Measurements from ENCODE around the gene REV3L.
"Not testable (repeated sequence)": the region's sequence is repeated elsewhere in the genome, so short reads cannot be mapped to it uniquely, and the experiment has no call there.

REV3L gene

DNA sequence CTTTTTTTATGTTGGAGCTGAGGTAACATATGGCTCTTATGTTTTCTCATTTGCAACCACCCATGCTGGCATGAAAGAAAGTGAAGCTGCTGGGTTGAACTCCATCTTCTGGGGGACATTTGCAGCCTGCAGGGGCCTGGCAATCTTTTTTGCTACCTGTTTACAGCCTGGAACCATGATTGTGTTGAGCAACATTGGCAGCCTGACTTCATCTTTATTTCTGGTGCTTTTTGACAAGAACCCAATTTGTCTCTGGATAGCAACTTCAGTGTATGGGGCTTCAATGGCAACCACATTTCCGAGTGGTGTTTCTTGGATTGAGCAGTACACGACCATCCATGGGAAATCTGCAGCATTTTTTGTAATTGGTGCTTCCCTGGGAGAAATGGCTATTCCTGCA, 216.7 kb downstream of the REV3L start:
- Histone ChIP-seq H3K4me1 (ENCODE audit: control insufficient read depth, insufficient read depth, low read length) (peaks cover 9% of the 10 kb centered on the region), H3K27me3 (ENCODE audit: control insufficient read depth, insufficient read depth, low read length) (no peaks in the 10 kb centered on the region), H3K4me3 (ENCODE audit: low read length) (no peak overlapping the region), H3K9me3 (replicated peaks; ENCODE audit: low read length) (no peaks in the 10 kb centered on the region), H3K4me2 (ENCODE audit: low read length) (no peak overlapping the region), H3K9ac (ENCODE audit: low read depth, low read length) (no peak overlapping the region), H3K36me3 (ENCODE audit: insufficient read depth, low read length) (peaks cover 36% of the 10 kb centered on the region)

DNA sequence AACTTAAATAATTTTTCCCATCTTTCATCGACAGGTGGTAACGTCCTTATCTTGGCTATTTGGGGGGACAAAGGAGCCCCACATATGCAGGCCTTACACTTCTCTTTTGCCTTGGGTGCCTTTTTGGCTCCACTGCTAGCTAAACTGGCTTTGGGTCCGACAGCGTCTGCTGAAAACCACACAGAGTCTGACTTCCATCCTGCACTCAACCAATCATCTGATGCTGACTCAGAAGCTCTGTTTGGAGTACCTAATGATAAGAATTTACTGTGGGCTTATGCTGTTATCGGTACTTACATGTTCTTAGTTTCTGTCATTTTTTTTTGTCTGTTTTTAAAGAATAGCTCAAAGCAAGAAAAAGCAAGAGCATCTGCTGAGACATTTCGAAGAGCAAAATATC, 217.2 kb downstream of the REV3L start:
- Histone ChIP-seq H3K27me3 (ENCODE audit: control insufficient read depth, insufficient read depth, low read length) (no peaks in the 10 kb centered on the region), H3K9ac (ENCODE audit: low read depth, low read length) (no peak overlapping the region), H3K4me3 (ENCODE audit: low read length) (no peak overlapping the region), H3K4me1 (ENCODE audit: control insufficient read depth, insufficient read depth, low read length) (peaks cover 12% of the 10 kb centered on the region), H3K4me2 (ENCODE audit: low read length) (no peak overlapping the region), H3K36me3 (ENCODE audit: insufficient read depth, low read length) (peaks cover 36% of the 10 kb centered on the region), H3K9me3 (replicated peaks; ENCODE audit: low read length) (no peaks in the 10 kb centered on the region)

DNA sequence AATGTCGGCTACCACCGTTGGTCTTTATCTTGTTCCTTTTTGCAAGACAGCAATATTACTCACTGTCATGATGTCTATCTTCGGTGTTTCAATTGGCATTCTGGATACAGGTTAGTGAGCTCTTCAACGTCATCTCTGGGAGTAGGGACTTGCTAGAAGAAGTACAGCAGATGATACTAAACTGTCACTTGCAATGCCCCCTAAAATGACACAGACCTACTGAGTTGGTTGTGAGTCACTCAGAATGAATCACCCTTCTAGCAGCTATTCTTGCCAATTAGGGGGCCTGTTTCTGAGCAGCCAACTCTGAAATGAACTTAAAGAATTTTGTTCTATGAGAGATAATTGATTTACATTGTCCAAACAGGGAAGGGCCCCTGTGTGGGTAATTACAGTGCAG, 219.2 kb downstream of the REV3L start:
- Histone ChIP-seq H3K4me1 (ENCODE audit: control insufficient read depth, insufficient read depth, low read length) (peaks cover 25% of the 10 kb centered on the region), H3K9me3 (replicated peaks; ENCODE audit: low read length) (no peaks in the 10 kb centered on the region), H3K4me3 (ENCODE audit: low read length) (peak overlapping the region; percentile 12), H3K4me2 (ENCODE audit: low read length) (peak overlapping the region; percentile 48), H3K36me3 (ENCODE audit: insufficient read depth, low read length) (peaks cover 30% of the 10 kb centered on the region), H3K9ac (ENCODE audit: low read depth, low read length) (no peak overlapping the region), H3K27me3 (ENCODE audit: control insufficient read depth, insufficient read depth, low read length) (no peaks in the 10 kb centered on the region)

DNA sequence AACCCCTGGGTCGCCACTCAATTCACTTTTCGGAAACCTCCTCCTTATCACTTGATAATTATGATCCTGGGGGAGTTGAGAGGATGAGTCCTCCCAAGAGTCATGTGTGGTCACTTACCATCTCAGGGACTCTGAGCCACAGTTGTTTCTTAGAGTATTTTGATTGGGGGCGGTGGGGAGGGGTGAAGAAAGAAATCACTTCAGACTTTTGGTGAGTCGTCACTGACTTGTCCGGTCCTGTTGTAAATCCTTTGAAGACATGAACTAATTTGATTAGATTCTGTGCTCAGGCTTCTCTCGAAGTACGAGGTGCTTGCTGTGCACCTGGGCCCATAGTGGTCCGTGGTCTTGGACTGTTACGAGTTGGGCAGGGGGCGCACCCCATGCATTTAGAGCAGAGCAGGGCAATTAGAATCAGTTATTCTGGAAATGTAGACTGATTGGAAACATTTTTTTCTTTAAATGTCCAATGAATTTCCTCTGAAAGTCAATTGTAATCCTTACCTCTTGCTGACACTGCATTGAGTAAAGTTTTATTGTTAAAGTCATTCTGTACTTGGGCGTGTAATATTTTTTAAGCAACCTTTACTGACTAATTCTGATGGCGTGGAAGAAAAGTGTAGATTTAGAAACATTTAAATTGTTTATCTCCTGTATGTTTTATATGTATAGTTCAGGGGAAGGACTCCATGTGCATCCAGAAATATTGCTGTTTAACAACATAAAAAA, 222.3 kb downstream of the REV3L start:
- Histone ChIP-seq H3K9me3 (replicated peaks; ENCODE audit: low read length) (no peaks in the 10 kb centered on the region), H3K9ac (ENCODE audit: low read depth, low read length) (peak overlapping the region; percentile 87), H3K4me1 (ENCODE audit: control insufficient read depth, insufficient read depth, low read length) (peaks cover 30% of the 10 kb centered on the region), H3K27me3 (ENCODE audit: control insufficient read depth, insufficient read depth, low read length) (no peaks in the 10 kb centered on the region), H3K4me2 (ENCODE audit: low read length) (peak overlapping the region; percentile 85), H3K4me3 (ENCODE audit: low read length) (peak overlapping the region; percentile 7), H3K36me3 (ENCODE audit: insufficient read depth, low read length) (peaks cover 1% of the 10 kb centered on the region)

DNA sequence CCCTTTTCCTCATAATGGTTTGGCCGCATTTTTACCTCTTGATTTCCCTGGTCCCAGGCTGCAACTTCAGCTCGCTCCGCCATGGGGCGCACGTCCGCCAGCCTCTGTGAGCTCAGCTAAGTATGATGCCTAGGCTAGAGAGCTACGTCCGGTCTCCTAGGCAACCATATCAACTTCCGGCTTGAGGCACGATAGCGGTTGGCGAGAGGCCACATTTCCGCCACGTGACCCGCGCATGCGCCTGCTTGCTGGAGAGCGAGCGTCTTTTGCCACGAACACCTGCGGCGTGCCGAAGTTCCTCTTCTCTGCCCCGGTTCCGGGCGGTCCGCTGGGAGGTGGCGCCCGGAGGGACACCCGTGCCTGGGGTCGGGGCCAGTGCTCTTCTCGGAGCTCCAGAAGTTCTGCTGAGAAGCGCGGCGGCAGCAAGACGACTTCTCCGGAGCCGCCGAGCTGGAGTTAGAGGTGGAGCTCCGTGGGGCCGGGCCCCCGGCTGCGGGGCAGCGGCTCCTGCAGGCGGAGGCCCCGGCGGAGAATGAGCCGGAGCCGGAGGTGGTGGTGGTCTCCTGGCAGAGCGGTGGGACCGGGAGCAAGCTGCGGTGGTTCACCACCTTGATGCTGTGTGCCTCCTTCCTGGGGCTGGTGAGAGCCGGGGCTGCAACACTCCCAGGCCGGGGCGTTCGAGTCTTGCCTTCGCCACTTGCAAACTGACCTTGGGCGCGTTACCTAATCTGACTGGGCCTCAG, 223.8 kb downstream of the REV3L start:
- Histone ChIP-seq H3K27me3 (ENCODE audit: control insufficient read depth, insufficient read depth, low read length) (no peaks in the 10 kb centered on the region), H3K9me3 (replicated peaks; ENCODE audit: low read length) (no peaks in the 10 kb centered on the region), H3K4me1 (ENCODE audit: control insufficient read depth, insufficient read depth, low read length) (peaks cover 29% of the 10 kb centered on the region), H3K36me3 (ENCODE audit: insufficient read depth, low read length) (no peaks in the 10 kb centered on the region), H3K9ac (ENCODE audit: low read depth, low read length) (peak overlapping the region; percentile 87), H3K4me3 (ENCODE audit: low read length) (peak overlapping the region; percentile 91), H3K4me2 (ENCODE audit: low read length) (peak overlapping the region; percentile 85)

DNA sequence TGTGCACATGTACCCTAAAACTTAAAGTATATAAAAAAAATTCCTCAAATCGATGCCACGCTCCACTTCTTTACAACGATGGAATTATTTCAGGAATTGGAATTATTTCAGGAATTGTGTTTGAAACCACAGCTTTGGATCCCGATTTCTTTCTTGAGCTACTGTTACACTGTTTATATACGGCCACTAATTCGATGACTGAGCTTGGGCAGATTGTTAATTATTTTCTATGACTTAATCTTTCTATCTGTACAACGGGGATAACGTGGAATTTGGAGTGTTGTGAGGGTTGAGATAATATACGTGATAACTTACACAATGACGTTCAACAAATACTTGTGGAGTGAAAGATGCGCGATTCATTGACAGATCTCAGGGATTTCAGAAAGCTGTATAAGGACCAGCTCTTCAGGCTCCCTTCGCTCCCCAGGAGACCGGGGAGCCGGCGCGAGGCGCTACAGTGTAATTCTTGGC, 224.4 kb downstream of the REV3L start:
- Histone ChIP-seq H3K9ac (ENCODE audit: low read depth, low read length) (peak overlapping the region; percentile 80), H3K4me3 (ENCODE audit: low read length) (peak overlapping the region; percentile 67), H3K27me3 (ENCODE audit: control insufficient read depth, insufficient read depth, low read length) (no peaks in the 10 kb centered on the region)

DNA sequence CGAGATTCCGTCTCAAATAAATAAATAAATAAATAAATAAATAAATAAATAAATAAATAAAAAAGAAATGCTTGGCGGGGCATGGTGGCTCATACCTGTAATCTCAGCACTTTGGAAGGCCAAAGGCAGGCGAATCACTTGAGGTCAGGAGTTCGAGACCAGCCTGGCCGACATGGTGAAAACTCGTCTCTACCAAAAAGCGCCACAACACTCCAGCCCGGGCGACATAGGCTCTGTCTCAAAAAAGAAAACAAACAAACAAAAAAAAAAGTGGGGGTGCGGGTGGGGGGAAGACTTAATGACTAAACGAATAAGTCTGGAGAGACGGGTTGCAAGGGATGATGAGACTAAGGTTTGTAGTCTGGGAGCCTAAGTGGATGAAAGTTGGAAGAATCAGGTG, 225.0 kb downstream of the REV3L start:
- H3K4me1 ChIP-seq (ENCODE audit: control insufficient read depth, insufficient read depth, low read length) = peaks cover 21% of the 10 kb centered on the region

More for the DNA sequence above, 224.4 kb downstream of the REV3L start:
- Histone ChIP-seq H3K4me1 (ENCODE audit: control insufficient read depth, insufficient read depth, low read length) (peaks cover 23% of the 10 kb centered on the region), H3K4me2 (ENCODE audit: low read length) (peak overlapping the region; percentile 85), H3K36me3 (ENCODE audit: insufficient read depth, low read length) (no peaks in the 10 kb centered on the region), H3K9me3 (replicated peaks; ENCODE audit: low read length) (no peaks in the 10 kb centered on the region)

DNA sequence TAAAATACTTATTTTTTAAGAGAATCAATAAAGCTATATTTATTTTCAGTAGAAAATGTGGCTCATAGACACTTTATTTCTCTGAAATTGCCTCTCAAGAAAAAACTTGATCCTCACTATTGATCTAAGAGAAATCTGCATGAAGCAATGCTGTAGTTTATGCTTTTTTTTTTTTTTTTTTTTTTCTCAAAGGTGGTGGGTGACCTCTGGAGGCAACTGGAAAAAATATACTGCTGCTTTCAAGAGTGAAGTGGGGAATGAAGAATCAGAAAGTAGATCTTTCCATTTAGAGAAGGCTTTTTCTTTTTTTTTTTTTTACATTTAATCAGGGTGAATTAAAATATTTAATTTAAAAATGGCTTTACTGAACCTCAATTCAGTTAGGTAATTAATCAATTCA, 226.4 kb downstream of the REV3L start:
- H3K4me2 ChIP-seq (ENCODE audit: low read length) = no peak overlapping the region
- H3K9me3 ChIP-seq (replicated peaks; ENCODE audit: low read length) = no peaks in the 10 kb centered on the region
- peaks cover 21% of the 10 kb centered on the region for H3K4me1 ChIP-seq (ENCODE audit: control insufficient read depth, insufficient read depth, low read length)
- H3K9ac ChIP-seq (ENCODE audit: low read depth, low read length) = no peak overlapping the region
- no peak overlapping the region for H3K4me3 ChIP-seq (ENCODE audit: low read length)
- H3K27me3 ChIP-seq (ENCODE audit: control insufficient read depth, insufficient read depth, low read length) = no peaks in the 10 kb centered on the region
- no peaks in the 10 kb centered on the region for H3K36me3 ChIP-seq (ENCODE audit: insufficient read depth, low read length)

More for the DNA sequence above, 225.0 kb downstream of the REV3L start:
- H3K27me3 ChIP-seq (ENCODE audit: control insufficient read depth, insufficient read depth, low read length) = no peaks in the 10 kb centered on the region
- no peak overlapping the region for H3K4me3 ChIP-seq (ENCODE audit: low read length)
- no peaks in the 10 kb centered on the region for H3K36me3 ChIP-seq (ENCODE audit: insufficient read depth, low read length)
- H3K9me3 ChIP-seq (replicated peaks; ENCODE audit: low read length) = no peaks in the 10 kb centered on the region
- no peak overlapping the region for H3K9ac ChIP-seq (ENCODE audit: low read depth, low read length)
- no peak overlapping the region for H3K4me2 ChIP-seq (ENCODE audit: low read length)

DNA sequence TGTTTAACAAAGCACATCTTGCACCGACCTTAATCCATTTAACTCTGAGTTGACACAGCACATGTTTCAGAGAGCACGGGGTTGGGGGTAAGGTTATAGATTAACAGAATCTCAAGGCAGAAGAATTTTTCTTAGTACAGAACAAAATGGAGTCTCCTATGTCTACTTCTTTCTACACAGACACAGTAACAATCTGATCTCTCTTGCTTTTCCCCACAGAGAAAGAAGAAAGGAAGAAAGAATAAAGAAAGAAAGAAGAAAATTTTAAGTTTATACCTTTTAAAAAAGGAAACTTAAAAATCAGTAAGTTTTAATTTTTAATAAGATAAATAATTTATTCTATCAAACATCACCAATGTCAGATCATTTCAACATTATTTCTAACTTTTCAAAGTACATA, 227.2 kb downstream of the REV3L start:
- H3K27me3 ChIP-seq (ENCODE audit: control insufficient read depth, insufficient read depth, low read length); H3K4me3 ChIP-seq (ENCODE audit: low read length); H3K4me2 ChIP-seq (ENCODE audit: low read length); H3K36me3 ChIP-seq (ENCODE audit: insufficient read depth, low read length); H3K9ac ChIP-seq (ENCODE audit: low read depth, low read length); H3K9me3 ChIP-seq (replicated peaks; ENCODE audit: low read length): not testable (repeated sequence)
- H3K4me1 ChIP-seq (ENCODE audit: control insufficient read depth, insufficient read depth, low read length) = peaks cover 18% of the 10 kb centered on the region

DNA sequence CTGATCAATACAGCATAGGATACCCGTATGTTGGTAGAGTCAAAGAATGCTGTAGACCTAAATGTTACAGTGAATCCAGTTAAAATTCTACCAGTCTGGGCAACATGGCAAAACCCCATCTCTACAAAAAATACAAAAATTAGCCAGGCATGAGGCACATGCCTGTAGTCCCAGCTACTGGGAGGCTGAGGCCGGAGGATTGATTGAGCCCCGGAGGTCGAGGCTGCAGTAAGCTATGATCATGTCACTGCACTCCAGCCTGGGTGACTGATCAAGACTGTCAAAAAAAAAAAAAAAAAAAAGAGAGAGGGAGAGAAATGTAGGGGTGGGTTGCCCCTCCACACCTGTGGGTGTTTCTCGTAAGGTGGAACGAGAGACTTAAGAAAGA, 228.2 kb downstream of the REV3L start:
- Histone ChIP-seq H3K9me3 (replicated peaks; ENCODE audit: low read length) (no peaks in the 10 kb centered on the region), H3K4me2 (ENCODE audit: low read length) (no peak overlapping the region), H3K9ac (ENCODE audit: low read depth, low read length) (no peak overlapping the region), H3K4me3 (ENCODE audit: low read length) (no peak overlapping the region), H3K4me1 (ENCODE audit: control insufficient read depth, insufficient read depth, low read length) (peaks cover 8% of the 10 kb centered on the region), H3K36me3 (ENCODE audit: insufficient read depth, low read length) (no peaks in the 10 kb centered on the region), H3K27me3 (ENCODE audit: control insufficient read depth, insufficient read depth, low read length) (no peaks in the 10 kb centered on the region)

DNA sequence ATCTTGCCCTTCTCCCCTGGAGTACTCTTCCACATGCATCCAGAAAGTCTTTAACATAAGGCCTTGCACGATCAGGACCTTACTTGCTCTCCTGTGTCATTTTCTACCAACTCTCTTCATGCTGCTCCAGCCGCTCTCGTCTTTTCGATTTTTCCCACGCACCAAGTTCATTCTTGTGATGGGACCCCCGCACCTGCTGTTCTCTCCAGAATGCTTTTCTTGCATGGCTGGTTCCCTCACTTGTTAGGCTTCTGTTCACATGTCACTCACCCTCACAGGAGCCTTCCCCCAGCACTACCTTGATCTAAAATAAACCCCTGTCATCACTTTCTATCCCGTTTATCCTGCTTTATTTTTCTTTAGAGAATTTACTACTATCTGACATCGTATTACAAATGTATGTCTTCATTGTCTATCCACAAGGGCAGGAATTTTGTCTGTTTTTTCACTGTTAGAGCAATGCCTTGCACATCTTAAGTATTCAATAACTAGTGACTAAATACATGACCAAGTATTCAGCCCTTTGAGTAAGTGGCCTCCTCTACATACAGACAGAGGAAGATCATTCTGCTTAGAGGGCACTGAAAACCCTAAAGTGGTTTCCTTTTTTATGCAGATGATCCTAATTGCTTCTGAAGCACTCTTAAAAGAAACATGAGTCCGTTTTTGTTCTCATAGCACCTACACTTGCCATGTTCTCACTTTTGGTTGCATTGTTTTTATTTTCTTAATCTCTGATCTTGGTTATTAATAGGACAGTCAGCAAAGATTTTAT, 228.8 kb downstream of the REV3L start:
- Histone ChIP-seq H3K4me1 (ENCODE audit: control insufficient read depth, insufficient read depth, low read length) (peaks cover 5% of the 10 kb centered on the region), H3K36me3 (ENCODE audit: insufficient read depth, low read length) (no peaks in the 10 kb centered on the region), H3K4me2 (ENCODE audit: low read length) (no peak overlapping the region), H3K9me3 (replicated peaks; ENCODE audit: low read length) (no peaks in the 10 kb centered on the region), H3K27me3 (ENCODE audit: control insufficient read depth, insufficient read depth, low read length) (no peaks in the 10 kb centered on the region), H3K9ac (ENCODE audit: low read depth, low read length) (no peak overlapping the region), H3K4me3 (ENCODE audit: low read length) (no peak overlapping the region)
